Measurements from ENCODE around the gene PRSS33.

DNA sequence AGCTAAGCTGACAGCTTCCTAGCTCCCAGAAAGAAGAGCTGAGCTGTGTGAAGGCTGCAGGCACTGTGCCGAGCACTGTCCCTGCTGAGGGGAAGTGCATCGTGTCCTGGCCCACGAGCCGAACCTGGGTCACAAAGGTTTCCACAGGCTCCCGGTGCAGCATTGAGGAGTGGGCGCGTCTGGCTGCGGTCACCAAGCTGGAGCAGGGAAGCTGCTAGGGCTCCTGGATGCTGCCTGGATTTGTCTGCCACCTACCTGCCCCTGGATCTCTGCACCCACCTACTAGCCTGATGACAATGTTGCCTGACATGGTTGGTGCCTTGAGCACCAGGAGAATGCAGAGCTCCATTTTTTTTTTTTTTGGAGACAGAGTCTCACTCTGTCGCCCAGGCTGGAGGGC lies 41.4 kb downstream of the PRSS33 start:
- TF ChIP-seq YY1 (IDR thresholded peaks at IDR 0.05; ENCODE audit: insufficient read depth, insufficient read length) (no peak), ZNF274 (IDR thresholded peaks at IDR 0.05; ENCODE audit: low read depth, low read length) (no peak), SUZ12 (IDR thresholded peaks at IDR 0.05; ENCODE audit: extremely low read depth, insufficient read depth, insufficient read length) (no peak)

Data from NT2/D1 (cell line).